G401 (cell line): ENCODE results near the gene MUC6. TPM values are rescaled to one million over a fixed set of nuclear protein-coding genes. Genes with fewer than 3 reads are reported as not detected.

Source experiments
- DNase-seq: peaks from one replicate; pipeline ENCODE4 v3.0.0-alpha.2; 2015; ENCODE audit warnings: low spot score
- in situ Hi-C: cut with HindIII; loops from 2 replicates; pipeline ENCODE4 v1.10.0; 2016; ENCODE audit warnings: low sequenced_read_pairs, mixed read lengths
- total RNA-seq: library from RNA; depleted of rRNA; stranded (reverse); fragments of >200 nt; shearing (Covaris generic); gene quantifications from 2 replicates; pipeline ENCODE4 v1.2.3, GENCODE V29; 2014

The MUC6 gene
- total RNA-seq, 1 experiment from 2014 or later, result not detected

- in situ Hi-C loops, result no loop called here
- no peak for DNase-seq
Measured at GRCh38 chr11:1074244-1075221, 38.0 kb upstream of the MUC6 start, which contains the start of gene MUC2. TSS of gene MUC2 (plus strand) at chr11:1074874.

DNA sequence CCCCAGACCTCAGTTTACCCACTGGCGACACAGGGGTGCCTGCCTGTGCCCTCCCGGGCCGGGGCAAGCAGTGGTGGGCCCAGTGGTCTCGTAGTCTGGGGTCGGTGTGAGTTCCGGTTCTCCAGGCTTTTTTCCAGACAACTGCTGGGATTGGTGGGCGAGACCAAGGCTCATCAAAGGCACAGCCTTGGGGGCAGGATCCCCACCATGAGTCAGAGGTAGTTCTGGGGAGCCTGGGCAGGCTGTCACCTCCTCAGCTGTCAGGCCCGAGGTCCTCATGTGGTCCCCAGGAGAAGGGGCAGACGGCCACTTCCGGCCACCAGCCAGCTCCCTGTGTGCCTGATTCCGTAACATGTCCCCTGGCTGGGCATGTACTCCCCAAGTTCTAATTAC is 37.3 kb upstream of the MUC6 start:
- no peak for DNase-seq
- in situ Hi-C loops, result no loop called here

DNA sequence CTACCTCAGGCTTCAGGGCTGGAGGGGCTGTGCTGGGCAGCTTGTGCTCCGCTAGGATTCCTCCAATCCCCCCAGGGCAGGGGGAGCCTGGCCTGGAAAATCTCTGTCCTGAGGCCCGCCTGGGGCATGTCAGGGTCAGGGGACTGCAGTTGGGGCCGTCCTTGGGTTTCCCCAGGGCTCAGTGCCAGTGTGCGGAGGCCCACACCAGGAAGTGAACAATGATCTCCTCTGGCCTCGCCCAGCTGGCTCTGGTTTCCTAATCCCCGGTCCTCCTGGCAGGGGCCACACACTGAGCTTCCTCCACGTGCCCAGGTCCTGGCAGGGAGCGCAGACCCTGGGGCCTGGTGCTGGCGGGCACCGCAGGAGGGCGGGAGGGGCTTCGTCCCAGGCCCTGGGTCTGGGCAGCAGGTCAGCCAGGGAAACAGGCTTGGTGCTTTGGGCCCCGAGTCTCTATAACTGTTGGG is 36.8 kb upstream of the MUC6 start:
- in situ Hi-C loops, result no loop called here
- DNase-seq, result no peak

DNA sequence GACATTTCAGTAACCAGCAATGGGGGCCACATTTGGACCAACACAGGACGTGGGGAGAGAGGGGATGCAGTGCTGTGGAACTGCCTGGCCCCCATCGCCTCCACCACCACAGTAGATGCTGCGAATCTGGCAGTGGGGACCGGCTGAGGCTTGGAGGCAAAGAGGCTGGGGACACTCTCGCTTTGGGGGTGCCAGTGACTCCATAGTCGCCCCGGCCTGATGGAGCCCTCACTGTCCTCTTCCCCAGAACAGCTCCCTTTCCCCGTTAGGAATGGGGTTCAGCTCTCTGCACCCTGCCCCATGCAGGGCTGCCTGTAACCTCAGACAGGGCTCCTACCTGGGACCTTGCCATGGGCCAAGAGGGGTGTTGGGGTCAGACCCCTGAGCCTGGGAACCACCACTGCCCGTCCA is 36.3 kb upstream of the MUC6 start:
- DNase-seq, result no peak
- in situ Hi-C loops, result no loop called here

DNA sequence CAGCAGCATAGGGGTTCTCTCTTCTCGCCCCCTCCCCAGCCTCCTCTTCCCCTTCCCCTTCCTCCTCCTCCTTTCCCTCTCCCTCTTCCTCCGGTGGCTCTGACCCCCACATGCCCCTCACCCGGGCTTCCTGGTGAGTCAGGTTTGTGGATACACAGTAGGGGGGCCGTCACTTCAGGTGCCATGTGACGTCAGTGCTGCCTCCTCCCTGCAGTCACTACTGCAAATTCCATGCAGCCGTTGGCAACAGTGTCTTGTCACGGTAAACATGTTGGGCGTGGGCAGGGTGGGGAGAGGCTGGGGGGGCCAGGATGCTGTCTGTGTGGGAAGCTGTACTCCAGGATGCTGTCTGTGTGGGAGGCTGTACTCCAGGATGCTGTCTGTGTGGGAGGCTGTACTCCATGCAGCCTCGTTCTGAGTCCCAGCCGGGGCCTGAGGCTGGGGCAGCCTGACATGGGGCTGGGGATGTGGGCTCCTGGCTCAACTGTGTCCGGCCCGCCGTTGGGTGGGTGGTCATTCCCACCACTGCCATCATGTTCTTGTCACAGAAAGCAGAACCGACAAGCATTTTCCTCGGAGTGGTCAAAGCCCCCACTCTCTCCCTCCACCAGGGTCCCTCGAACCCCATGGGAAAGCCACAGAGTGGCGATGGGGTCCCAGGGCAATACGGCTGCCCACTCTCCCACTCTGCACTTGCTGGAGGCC is 35.8 kb upstream of the MUC6 start:
- in situ Hi-C loops, result no loop called here
- DNase-seq, result no peak

DNA sequence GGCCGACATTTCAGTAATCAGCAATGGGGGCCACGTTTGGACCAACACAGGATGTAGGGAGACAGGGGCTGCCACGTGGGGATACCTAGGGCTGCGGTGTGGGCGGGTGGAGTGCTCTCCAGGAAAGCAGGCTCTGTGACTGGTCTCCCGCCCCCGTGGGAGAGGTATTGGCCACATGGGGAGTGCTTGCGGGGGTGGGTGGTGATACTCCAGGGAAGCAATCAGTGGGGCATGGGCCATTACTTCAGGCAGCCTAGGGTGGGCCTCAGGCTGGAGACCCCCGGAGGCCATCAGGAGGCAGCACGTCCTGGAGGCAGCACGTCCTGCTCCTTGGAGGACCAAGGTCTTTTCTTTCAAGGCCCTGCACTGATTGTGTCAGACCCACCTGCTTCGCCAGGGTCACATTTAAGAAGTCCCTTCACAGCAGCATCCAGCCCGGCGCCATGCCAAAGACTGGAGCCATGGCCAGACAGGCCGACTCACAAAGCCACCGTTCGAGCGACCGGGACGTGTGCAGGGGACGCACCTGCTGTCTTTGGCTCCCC is 35.1 kb upstream of the MUC6 start:
- in situ Hi-C loops, result no loop called here

DNA sequence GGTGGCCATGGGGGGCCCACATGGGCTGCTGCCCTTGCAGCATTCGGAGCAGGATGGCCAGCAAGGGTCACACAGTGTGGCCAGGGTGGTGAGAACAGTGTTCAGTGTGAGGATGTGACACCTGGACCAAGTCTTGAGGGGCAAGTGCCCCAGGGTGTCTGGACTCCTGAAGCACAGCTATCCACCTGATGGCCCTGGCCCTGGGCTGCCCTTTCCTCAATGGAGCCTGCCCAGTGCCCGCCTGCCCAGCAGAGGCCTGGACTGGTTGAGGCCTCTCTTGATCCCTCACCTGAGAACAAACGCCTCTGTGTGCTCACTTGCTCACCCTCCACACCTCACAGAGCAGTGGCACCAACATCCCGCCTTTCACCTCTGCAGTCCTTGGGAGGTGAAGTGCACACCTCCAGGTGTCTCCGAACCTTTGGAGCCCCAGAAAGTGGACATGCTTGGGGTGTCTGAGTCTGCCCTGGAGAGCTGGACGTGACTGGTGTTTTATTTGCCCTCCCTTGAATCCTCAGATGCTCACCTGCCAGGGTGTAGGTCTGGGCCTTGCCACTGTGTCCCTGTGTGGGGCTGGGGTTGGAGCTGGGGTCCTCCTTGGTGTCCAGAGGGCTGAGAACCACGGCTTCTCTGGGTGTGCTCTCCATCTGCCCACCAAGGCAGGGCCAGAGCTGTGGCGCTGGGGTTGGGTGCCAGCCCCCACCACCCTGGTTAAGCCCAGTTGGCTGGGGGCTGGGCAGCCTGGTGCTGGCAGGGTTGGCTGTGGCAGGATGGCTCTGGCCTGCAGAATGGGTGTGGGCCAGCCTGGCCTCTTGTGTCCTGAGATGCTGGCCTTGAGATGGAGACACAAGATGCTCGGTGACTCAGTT is 34.3 kb upstream of the MUC6 start:
- in situ Hi-C loops, result no loop called here
- DNase-seq, result no peak

More for the DNA sequence above, 35.1 kb upstream of the MUC6 start:
- no peak for DNase-seq

- in situ Hi-C loops, result no loop called here
Measured at GRCh38 chr11:1069740-1070139, 33.2 kb upstream of the MUC6 start.

GRCh38 chr11:1067812-1068496 is 31.4 kb upstream of the MUC6 start:
- in situ Hi-C loops, result no loop called here

More at GRCh38 chr11:1069740-1070139, 33.2 kb upstream of the MUC6 start:
- DNase-seq, result no peak

DNA sequence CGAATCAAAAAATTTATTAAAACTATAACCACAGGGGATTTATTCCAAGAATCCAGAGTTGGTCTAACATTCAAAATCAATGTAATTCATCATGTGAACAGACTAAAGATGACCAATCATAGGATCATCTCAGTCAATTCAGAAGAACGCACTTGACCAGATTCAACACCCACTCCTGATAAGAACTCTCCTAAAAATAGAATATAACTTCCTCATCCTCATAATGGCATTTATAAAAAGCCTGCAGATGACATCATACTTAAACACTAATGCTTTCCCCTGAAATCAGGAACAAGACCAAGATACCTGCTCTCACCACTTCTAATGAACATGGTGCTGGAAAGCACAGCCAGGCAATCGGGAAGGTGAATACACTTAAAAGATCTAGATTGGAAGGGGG is 27.6 kb upstream of the MUC6 start:
- in situ Hi-C loops, result no loop called here
- no peak for DNase-seq

More at GRCh38 chr11:1067812-1068496, 31.4 kb upstream of the MUC6 start:
- no peak for DNase-seq

GRCh38 chr11:1062075-1062820 is 25.7 kb upstream of the MUC6 start:
- no peak for DNase-seq
- in situ Hi-C loops, result no loop called here

DNA sequence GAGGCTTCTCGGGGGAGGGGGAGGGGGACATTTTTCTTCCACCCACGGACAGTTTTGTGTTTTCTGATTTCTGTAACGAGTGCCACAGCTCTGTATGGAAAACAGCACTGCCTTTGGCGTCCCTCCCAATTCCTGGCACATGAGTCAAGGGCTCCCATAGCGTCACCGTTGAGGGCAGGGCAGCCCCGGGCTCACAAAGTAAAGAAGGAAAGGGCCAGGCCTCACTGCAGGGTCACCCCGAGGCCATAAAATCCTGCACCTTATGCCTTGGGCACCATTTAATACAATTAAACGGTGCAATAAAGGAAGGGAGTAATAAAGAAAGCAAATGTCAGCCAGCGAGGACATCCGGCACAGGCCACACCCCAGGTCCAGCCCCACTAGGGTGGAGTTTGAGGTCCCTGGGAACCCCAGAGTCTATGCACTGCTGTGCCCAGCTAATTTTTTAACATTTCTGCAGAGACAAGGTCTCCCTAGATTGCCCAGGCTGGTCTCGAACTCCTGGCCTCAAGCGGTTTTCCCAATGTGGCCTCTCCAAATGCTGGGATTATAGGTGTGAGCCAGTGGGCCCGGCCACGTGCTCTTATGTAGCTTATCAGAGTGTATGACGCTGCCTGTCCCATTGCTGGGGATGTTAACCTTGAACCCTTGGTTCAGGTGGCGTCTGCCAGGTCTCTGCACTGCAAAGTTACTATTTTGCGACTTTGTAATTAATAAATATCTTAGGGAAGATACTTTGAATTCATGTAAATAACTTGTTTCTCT is 24.5 kb upstream of the MUC6 start:
- DNase-seq, result no peak
- in situ Hi-C loops, result no loop called here

DNA sequence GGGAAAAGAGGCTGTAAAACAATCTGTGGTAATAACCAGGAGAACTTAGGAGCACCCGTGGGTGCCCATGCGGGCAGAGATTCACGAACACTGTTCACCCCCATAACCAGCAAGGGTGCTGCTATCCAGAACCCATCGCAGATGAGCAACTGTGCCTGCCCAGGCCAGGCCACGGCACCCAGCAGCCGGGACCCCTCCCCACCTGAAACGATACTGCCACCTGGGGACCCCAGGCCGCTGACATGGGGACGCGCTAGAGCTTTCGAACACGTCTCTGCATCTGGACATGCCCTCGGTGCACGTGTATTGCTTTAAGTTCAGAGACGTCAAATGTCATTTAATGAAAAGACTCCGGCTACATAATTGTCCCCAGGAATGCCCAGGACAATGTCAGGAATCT is 23.9 kb upstream of the MUC6 start:
- in situ Hi-C loops, result no loop called here
- no peak for DNase-seq

GRCh38 chr11:1059759-1060158 is 23.2 kb upstream of the MUC6 start:
- DNase-seq, result no peak
- in situ Hi-C loops, result no loop called here

- in situ Hi-C loops, result no loop called here
- DNase-seq, result no peak
Measured at GRCh38 chr11:1057806-1058205, 21.3 kb upstream of the MUC6 start.

GRCh38 chr11:1055990-1056771 is 19.7 kb upstream of the MUC6 start:
- no peak for DNase-seq
- in situ Hi-C loops, result no loop called here
